GM12892 (cell line): ENCODE measurements around the gene RBSN.

Source experiments
- DNase-seq: peaks from one replicate; pipeline ENCODE4 v3.0.0; 2011; ENCODE audit not compliant: insufficient read length
- FAIRE-seq: peaks from 2 replicates; lab custom pipeline; 2011; peaks lifted over from hg19 to GRCh38; lab: Jason Lieb, UNC
- POLR2A ChIP-seq: IDR thresholded peaks from 2 replicates; pipeline ENCODE4 v1.6.1; 2011; ENCODE audit warnings: low read depth, low read length, control low read depth
- POLR2AphosphoS5 ChIP-seq: IDR thresholded peaks from 2 replicates; pipeline ENCODE4 v1.6.1; 2011; ENCODE audit warnings: low read depth, low read length, control low read depth
- TAF1 ChIP-seq: IDR thresholded peaks from 2 replicates; pipeline ENCODE4 v1.6.1; 2011; ENCODE audit warnings: low read depth, mild to moderate bottlenecking, control low read depth, low read length, borderline replicate concordance

RBSN gene

DNA sequence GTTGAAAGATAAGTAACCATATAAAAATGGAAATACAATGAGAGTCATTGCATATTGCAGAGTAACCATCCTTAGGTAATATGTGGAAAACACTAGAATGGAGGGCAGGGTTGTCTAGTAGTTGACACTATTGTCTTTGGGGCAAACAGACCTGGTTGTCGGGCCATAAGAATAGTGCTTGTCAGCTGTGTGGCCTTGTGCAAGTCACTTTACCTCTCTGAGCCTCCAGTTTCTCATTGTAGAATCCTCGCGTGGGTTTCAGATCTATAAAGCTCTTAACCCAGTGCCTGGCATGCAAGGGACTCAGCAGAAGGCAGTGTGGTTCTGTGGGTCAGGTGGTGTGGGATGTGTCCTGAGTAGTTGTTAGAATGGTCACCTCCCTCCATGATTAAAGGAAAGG, 65.8 kb downstream of the RBSN start:
- DNase-seq (no peak), FAIRE-seq (no peak)
- TF ChIP-seq POLR2A (no peak), TAF1 (no peak), POLR2AphosphoS5 (no peak)

DNA sequence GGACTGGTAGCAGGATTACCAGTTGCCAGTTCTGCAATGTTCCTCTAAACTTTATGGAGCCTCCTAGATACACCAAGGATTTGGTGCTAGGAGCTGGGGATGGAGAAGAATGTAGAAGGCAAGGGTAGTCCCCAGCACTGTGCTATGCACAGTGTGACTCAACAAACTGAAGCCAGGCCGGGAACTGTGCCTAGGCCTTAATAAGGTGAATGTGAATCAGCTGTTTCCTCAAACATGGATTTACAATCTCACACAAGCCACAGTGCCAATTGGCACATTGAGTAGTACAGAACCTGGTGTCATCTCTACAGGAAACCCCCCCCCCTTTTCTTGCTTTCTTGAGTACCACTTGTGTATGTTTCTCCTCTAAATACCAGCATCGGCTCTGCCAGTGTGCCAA, 66.3 kb downstream of the RBSN start:
- DNase-seq: no peak
- no peak for FAIRE-seq
- no peak for TF ChIP-seq TAF1
- TF ChIP-seq POLR2A: no peak
- TF ChIP-seq POLR2AphosphoS5: no peak

DNA sequence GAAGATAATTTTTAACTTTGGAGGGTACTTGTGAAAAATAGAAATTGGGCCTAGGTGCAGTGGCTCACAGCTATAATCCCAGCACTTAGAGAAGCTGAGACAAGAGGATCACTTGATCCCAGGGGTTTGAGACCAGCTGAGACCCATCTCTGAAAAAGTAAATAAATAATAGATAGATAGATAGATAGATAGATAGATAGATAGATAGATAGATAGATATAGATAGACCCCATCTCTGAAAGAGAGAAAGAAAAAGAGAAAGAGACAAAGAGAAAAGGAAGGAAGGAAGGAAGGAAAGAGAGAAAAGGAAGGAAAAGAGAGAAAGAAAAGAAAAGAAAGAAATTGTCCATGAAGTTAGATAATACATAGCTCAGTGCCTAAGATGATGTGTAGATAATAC, 69.3 kb downstream of the RBSN start:
- DNase-seq (no peak), FAIRE-seq (no peak)
- TF ChIP-seq POLR2AphosphoS5 (no peak), TAF1 (no peak), POLR2A (no peak)

DNA sequence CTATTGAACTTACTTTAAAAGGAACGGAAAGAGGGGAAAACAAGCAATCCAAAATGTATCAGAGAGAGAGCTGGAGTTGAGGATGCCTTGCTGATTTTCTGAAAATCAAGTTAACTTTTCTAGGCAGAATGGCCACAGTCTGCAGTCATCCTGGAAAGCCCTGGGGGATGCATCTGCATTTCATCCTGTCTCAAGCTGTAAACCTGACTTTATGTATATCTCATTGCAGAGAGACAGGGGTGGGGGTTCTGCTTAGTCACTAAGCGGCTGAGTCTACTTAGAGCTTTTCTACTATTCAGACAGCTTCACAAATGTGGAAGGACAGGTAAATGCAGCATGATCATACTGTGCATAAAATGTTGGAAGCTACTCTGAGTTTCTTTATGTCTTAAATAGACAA, 75.2 kb downstream of the RBSN start:
- DNase-seq (no peak), FAIRE-seq (no peak)
- TF ChIP-seq TAF1 (no peak), POLR2AphosphoS5 (no peak), POLR2A (no peak)

- DNase-seq (no peak), FAIRE-seq (no peak)
- TF ChIP-seq POLR2A (no peak), TAF1 (no peak), POLR2AphosphoS5 (no peak)
These were observed 75.7 kb downstream of the RBSN start for GRCh38 chr3:15023249-15023648.
